PFSK-1 (cell line): ENCODE results near the gene CHST15.

ENCODE experiments used
- FOXP2 ChIP-seq: optimal IDR thresholded peaks from 2 replicates; pipeline ENCODE3; 2011; ENCODE audit warnings: borderline replicate concordance, control low read depth, inconsistent platforms; ENCODE audit not compliant: insufficient read depth; ENCODE audit errors: extremely low read length, extremely low read depth
- POLR2AphosphoS5 ChIP-seq: IDR thresholded peaks from 2 replicates; pipeline ENCODE4 v1.6.1; 2012; ENCODE audit warnings: low read depth, mild to moderate bottlenecking, control low read depth, low read length, moderate library complexity
- REST ChIP-seq, 2 experiments: IDR thresholded peaks; 2 replicates each; pipeline versions ENCODE4 v1.6.1 to v1.8.0; 2011 to 2012; ENCODE audit warnings: low read depth in 2 of 2, low read length in 2 of 2, control low read depth in 1 of 2, inconsistent platforms in 1 of 2, mild to moderate bottlenecking in 1 of 2, moderate library complexity in 1 of 2; ENCODE audit not compliant: insufficient read depth in 1 of 2
- SIN3A ChIP-seq: IDR thresholded peaks from 2 replicates; pipeline ENCODE4 v1.6.1; 2012; ENCODE audit warnings: mild to moderate bottlenecking, low read length, moderate library complexity, borderline replicate concordance; ENCODE audit not compliant: insufficient read depth
- TAF1 ChIP-seq: IDR thresholded peaks from 2 replicates; pipeline ENCODE4 v1.6.1; 2012; ENCODE audit warnings: low read length, control low read depth, borderline replicate concordance; ENCODE audit not compliant: insufficient read depth

GRCh38 chr10:124092860-124093773, at the start of gene CHST15:
- no peak for TF ChIP-seq SIN3A
- TF ChIP-seq POLR2AphosphoS5, result no peak
- no peak for TF ChIP-seq REST (IDR thresholded peaks at IDR 0.05; ENCODE audit: insufficient read depth in 1 of 2, low read depth in 2 of 2, low read length in 2 of 2)
- TF ChIP-seq TAF1, result no peak
- no peak for TF ChIP-seq FOXP2
